Left renal pelvis (tissue), 4 donors: Measurements from ENCODE around the gene SARS1. TPM values are rescaled to one million over a fixed set of nuclear protein-coding genes. Genes with fewer than 3 reads are reported as not detected.
A peak's percentile ranks its signal among the peaks of the same experiment; 100 is the strongest.
"Not testable (repeated sequence)": the region's sequence is repeated elsewhere in the genome, so short reads cannot be mapped to it uniquely, and the experiment has no call there.

Experiments
- DNase-seq, 4 donors: peaks; one replicate each; pipeline ENCODE4 v3.0.0-alpha.2; 2013; ENCODE audit warnings: low read depth in 4 of 4, low spot score in 3 of 4
- polyA plus RNA-seq, 4 donors: library from polyadenylated mRNA; unstranded; fragments of 120-200 nt; gene quantifications; one replicate each; pipeline ENCODE4 v1.2.1, GENCODE V29; 2013; ENCODE audit not compliant: insufficient read length in 4 of 4

Gene SARS1, protein sequence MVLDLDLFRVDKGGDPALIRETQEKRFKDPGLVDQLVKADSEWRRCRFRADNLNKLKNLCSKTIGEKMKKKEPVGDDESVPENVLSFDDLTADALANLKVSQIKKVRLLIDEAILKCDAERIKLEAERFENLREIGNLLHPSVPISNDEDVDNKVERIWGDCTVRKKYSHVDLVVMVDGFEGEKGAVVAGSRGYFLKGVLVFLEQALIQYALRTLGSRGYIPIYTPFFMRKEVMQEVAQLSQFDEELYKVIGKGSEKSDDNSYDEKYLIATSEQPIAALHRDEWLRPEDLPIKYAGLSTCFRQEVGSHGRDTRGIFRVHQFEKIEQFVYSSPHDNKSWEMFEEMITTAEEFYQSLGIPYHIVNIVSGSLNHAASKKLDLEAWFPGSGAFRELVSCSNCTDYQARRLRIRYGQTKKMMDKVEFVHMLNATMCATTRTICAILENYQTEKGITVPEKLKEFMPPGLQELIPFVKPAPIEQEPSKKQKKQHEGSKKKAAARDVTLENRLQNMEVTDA
- polyA plus RNA-seq: 100 to 1,000 TPM; 107 to 149 (median 132) TPM

DNA sequence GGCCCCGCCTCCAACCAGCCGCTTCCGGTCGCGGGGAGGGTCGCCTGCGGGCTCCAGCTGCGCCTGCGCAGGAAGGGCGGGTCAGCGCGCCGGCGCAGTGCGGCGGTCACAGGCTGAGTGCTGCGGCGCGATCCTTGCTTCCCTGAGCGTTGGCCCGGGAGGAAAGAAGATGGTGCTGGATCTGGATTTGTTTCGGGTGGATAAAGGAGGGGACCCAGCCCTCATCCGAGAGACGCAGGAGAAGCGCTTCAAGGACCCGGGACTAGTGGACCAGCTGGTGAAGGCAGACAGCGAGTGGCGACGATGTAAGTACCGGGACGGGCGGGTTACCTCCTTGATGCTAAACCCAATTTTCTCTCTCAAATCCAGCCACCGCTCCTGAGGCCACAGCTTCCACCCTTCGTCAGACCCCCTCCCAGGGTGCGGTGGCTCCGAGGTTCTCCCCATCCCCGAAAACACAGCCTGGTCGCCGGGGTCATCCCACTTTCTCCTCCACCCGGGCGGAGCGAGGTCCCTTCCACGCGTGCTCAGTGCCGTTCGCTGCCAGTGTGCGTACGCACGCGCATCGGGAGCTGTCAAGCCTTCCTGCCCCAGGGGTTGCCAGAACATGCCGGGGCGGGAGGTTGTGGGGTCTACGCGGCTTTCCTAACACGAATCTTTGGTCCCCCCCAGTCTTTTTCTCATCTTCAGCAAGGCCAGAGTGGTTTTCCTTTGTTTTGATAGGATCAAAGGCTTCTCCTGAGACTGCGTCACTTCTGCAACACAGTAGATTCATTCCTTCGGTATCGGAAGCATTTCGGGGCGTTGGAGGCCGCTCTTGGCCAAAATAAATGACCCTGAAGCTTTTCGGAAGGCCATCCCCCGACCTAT is at the start of gene SARS1:
SARS1 (plus strand) TSS at position 95 of the 870 bp plus-strand sequence; CDS start at position 170, 75 bp downstream.
- peak; percentile 78 to 86 (median 84) for DNase-seq

DNA sequence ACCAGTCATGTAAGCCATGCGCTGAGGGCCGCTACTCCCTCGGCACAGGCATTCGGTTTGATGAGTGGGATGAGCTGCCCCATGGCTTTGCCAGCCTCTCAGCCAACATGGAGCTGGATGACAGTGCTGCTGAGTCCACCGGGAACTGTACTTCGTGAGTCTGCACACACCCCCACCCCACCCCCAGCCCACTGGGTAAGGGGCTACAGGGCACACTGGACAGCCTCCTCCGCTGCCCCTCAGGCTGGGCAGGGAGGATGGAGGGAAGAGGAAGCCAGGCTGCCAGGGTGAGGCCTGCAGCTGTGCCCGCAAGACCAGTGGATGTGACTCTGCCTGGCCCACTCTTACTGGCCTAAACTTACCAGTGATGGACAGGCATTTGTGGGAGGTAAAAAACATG is 49.2 kb upstream of the SARS1 start:
- DNase-seq: no peak

DNA sequence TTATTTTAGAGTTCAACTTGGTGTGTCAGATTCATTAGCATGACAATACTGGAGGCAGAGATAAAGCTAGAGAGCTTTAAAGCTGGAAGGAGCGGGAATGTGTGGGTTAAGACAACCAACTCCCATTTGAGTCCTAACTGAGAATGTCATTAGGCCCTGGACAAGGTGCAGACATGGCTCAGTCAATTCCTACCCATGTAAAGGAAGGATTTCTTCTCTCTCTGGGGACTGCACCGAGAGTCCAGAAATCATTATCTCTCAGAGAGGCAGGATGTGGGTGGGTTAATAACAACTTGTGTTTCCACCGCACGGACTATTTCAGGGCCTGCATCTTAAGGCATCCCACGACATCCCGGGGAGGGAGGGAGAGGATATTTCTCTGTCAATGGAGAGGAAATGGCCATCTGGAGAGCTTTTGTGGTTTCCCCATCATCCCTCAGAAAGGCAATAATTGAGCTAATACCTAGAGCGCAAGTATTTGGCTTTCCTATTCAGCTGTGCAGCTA is 46.7 kb upstream of the SARS1 start:
- no peak for DNase-seq

DNA sequence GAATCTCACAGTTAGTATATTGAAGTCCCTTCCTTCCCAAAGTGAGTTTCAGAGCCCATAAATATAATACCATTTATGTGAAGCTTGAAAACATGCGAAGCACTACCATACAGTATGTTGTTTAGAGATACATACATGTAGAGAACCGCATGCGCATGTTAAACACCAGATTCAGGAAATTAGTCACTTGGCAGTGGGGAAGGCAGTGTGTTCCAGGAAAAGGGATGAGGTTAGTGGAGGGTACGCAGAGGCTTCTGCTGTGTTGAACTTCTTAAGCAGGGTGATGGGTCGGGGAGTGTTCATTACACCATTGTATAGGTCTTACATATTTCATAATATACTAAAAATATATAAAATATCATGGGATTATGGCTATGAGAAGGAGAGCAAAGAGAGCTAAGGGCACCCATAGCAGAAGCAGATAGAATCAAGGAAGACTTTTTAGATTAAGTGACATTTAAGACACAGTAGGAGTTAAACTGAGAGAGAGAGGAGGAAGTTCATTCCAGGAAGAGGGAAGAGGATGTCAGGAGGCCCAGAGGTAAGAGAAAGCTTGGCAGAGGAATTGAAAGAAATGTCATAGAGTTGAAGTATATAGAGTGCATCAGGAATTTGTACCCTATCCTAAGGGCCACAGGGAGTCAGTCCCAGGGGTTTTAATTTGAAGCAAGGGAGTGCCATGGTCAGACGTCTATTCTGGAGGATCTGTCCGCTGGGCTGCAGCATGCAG is 43.5 kb upstream of the SARS1 start:
- DNase-seq: no peak

DNA sequence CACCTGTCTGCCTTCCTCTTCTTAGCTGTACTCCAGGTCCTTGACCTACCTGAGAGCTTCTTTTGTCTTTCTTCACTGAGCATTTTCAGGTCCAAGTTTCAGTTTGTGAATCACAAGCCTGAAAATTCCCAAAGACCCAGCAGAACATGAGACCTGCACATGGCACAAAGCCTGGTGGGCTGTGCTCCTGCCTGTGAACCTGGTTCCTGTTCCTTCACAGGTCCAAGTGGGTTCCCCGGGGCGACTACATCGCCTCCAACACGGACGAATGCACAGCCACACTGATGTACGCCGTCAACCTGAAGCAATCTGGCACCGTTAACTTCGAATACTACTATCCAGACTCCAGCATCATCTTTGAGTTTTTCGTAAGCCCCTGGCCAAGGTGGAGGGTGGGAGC is 42.1 kb upstream of the SARS1 start:
- no peak for DNase-seq

DNA sequence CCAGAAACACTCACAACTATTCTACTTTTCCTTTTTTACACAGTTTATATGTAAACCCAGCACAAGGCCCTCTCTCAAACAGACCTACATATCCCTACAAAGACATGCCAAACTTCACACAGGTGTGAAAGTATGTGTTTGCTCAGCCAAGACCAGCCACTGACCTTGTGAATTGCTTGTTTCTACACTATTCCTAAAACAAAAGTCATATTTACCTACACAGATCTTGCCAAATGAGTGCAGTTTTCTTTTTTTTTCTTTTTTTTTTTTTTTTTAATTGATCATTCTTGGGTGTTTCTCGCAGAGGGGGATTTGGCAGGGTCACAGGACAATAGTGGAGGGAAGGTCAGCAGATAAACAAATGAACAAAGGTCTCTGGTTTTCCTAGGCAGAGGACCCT is 37.4 kb upstream of the SARS1 start:
- DNase-seq: not testable (repeated sequence)

DNA sequence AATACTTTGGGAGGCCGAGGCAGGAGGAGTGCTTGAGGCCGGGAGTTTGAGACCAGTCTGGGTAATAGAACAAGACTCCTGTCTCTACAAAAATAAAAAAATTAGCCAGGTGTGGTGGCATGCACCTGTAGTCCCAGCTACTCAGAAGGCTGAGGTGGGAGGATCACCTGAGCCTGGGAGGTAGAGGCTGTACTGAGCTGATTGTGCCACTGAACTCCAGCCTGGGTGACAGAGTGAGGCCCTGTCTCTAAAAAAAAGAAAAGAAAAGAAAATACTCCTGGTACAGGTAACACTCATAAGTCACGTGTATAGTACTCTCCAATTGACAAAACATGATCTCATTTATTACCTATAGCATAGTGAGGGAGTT is 33.0 kb upstream of the SARS1 start:
- DNase-seq: not testable (repeated sequence)

DNA sequence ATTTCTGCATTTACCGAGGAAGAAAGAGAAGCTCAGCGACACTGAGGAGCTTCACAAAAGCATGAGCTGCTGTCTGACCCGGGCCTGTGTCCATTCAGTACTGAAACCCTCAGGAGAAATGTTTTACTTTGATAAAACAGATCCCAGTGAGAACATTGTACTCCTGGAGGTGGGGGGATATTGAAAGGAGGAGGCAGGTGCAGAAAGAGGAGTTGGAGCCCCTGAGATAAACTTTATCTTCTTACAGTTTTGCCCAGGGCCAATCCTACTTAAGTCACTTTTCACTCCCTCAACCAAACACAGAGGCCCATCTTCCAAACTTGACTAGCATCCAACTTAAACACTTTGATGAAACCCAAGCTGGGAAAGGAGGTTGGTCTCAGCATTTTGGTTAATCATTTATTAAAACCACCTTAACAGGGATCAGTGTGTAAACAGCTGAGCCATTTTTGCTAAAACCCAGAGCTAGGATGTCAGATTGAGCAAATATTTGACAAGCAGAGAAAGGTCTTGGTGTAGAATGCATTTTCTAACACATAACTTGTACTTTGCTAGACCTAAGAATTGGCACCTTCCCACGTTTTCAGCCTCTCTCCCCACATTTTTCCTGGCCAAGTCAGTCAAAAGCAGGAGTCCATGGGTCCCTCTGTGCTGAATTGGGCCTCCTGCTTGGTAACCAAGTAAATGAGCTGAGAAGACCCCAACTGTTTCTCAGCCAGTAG is 32.5 kb upstream of the SARS1 start:
- DNase-seq: no peak

DNA sequence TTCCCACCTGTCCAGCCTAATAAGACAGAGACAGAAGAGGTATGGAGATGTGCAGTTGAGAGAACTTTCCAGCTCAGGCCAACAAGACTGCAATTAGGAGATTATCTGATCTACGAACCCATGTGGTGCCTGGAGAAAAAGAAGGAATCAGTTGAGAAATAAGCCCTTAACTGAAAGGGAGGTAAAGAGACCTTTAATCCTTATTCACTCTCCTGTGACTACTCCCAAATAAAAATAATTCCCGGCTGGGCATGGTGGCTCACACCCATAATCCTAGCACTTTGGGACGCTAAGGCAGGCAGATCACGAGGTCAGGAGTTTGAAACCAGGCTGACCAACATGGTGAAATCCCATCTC is 31.9 kb upstream of the SARS1 start:
- DNase-seq: no peak

DNA sequence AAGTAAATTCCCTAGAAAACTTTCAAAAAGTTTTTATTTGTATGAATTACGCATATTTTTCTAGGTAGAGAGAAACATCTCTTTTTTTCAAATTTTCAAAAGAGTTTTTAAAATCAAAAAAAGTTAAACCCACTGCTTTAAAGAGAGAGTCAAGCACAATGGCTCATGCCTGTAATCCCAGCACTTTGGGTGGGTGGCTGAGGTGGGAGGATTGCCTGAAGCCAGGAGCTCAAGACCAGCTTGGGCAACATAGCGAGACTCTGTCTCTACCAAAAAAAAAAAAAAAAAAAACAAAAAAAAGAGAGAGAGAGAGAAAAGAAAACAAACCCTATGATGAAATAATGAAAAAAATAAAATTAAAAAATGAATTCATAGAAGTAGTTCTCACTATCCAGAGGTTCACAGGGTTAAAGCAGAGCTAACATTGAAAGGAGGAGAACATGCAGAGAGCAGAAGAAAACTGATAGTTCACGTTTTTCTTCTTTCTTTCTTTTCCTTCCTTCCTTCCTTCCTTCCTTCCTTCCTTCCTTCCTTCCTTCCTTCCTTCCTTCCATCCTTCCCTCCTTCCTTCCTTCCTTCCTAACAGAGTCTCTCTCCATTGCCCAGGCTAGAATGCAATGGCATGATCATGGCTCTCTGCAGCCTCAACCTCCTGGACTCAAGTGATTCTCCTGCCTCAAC is 30.5 kb upstream of the SARS1 start:
- DNase-seq: no peak

DNA sequence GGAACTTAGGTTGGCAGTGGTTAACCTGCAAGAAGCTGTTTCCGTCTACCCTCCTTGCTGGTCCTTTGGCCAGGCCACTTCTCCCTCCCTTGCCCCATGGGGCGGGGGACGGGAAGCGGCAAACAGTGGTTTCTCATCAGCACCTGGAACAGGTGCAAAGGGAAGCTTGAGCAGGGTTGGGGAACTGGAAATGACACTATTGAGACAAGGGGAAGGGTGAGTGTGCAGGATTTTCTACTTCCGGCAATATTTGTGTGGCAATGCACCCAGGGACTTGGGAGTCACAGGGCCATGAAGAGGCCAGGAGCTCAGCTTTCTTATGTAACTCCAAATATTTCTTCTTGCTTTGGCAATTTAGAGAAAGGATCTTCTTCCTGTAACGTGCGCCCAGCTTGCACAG is 29.0 kb upstream of the SARS1 start:
- no peak for DNase-seq

DNA sequence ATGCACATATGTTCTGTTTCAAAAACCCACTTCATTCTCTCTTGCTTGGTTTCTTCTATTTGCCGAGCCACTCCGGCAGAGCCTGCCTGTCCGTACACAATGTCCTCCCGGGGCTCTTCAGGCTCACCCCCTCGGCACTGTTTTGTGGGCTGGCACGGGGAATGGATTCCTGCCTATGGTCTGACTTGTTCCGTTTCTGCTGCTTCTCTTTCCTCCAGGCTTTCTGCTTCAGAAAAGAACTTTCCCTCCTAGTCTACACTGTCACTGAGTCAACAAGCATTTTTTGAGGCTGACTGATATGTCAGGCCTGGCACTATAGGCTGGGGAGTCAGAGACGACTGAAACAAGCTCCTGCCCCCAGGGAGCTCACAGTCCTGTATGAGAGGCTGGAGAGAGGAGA is 28.4 kb upstream of the SARS1 start:
- no peak for DNase-seq

DNA sequence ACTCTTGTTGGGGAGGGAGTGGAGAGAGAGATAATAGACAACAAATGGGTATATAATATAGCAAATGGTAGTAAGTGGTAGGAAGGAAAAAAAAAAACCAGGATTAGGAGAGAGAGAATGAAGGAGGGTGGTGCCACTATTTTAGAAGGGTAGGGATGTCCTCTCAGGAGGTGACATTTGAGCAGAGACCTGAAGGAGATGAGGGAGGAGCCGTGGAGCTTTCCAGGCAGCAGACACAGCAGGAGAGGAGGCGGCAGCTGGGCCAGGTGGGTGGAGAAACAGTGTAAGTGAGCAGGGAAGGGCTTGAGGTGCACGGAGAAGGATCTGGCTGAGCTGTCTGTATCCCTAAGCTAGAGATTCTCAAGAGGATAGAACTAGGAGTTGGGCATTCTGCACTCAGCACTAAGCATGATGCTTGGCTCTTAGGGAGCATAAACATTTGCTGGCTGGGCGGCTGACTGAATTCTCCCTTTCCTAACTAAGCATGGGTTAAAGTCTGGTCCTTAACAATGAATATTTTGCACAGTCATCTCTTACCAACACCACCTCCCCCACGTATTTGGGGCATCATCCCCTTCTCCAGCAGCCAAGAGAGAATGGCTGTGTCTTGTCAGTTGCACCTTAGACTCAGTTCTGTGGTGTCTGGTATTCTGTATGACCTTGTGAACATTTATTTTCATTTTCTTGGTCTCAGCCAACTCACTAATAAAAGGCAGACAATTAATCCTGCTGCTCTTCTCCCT is 27.6 kb upstream of the SARS1 start:
- DNase-seq: no peak

DNA sequence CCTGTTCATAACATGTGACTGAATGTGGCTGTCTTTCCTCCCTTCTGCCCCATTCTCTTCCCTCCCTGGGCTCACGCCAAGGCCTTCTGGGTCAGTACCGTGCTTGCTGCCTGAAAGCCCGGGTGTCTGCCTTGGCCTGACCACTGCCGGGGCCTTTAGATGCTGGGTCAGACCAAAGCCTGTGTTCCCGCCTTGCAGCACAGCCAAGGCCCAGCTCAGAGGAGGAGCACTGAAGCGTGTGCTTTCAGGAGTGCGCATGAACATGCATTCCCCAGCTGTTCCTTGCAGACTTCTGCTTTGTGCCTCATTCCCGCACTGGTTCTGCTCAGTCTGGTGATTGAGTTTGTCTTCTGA is 27.0 kb upstream of the SARS1 start:
- DNase-seq: no peak

DNA sequence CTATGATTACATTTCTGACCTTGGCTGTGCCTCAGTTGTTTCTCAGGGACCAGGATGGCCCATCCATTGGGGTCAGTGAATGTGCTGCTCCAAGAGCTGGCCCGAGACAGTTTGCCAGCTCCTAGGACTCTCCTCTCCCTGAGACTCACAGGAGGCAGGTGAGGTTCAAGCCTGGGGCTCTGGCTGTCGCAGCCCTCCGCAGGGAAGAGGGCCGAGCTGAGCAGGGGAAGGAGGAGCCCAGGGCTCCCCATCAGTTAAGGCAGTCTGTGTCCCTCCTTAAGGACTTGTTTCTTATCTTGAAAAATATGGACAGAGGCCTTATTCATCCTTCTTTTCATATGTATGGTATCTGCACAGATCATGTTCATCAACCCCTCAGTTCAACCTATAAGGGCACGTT is 26.6 kb upstream of the SARS1 start:
- no peak for DNase-seq

DNA sequence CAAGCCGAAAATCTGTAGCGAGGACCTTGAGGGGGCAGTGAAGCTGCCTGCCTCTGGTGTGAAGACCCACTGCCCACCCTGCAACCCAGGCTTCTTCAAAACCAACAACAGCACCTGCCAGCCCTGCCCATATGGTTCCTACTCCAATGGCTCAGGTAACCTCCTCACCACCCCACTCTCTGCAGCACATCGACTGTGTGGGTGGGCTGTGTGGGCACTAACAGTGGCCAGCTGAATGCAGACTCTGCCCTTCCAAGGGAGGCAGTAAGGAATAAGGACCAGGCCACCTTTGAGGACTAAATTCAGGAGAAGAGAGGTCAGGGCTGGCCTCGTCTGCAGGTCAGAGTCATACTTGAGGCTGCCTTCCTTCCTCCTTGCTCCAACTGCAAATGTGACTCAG is 25.5 kb upstream of the SARS1 start:
- no peak for DNase-seq

DNA sequence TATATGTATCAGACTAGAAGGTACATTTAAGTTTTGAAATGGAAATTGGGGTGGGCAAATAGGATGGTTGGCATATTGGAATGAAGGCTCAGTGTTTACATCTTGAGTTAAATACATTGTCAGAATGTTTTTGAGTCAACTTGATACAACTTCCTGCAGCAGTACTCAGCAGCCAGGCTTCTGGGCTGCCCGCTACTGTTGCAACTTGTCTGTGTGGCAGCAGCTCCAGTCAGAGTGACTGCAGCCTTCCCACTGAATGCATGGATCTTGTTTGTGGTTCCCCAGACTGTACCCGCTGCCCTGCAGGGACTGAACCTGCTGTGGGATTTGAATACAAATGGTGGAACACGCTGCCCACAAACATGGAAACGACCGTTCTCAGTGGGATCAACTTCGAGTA is 24.9 kb upstream of the SARS1 start:
- DNase-seq: no peak

DNA sequence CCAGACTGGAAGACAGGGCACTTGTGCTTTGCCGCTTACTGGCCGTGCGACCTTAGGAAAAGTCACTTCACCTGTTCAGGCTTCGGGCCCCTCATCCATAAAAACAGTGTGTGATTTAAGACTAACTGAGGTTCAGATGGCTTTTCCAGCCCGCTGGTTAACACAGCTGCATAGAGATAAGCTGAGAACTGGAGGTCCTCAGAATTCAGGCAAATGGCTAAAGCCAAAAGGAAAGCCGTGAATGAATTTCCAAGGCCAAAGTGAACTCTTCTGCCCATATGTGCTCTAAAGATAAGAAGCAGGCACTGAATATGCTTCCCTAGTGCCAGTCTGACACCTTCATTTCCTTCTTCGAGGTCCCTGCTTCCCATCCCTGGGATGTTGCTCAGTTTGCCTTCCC is 23.5 kb upstream of the SARS1 start:
- no peak for DNase-seq

DNA sequence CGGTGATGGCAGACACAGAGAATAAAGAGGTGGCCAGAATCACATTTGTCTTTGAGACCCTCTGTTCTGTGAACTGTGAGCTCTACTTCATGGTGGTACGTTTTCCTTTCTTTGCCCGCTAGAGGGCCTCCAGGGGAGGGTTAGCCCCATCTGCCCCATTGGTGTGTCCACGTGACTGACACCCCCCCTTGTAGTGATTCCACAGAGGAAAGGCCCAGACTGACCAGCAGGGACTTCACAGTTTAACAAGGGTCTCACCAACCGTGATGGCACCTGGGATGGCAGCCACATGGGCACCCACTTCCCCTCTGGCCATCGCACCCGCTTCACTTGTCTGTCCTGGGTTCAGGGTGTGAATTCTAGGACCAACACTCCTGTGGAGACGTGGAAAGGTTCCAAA is 22.3 kb upstream of the SARS1 start:
- no peak for DNase-seq
